Endothelial cell of umbilical vein (primary cell): Measurements from ENCODE around the gene ZFYVE16.

Source experiments
- EZH2 ChIP-seq: IDR thresholded peaks from 2 replicates; pipeline ENCODE4 v1.6.1; 2012; ENCODE audit warnings: borderline replicate concordance, low read depth, mild to moderate bottlenecking, moderate library complexity, low read length, inconsistent platforms; ENCODE audit not compliant: severe bottlenecking
- JUN ChIP-seq: IDR thresholded peaks from 2 replicates; pipeline ENCODE4 v1.6.1; 2011; ENCODE audit warnings: borderline replicate concordance, low read depth; ENCODE audit not compliant: insufficient read length, insufficient read depth
- POLR2AphosphoS5 ChIP-seq: IDR thresholded peaks from 2 replicates; pipeline ENCODE4 v1.6.1; 2012; ENCODE audit warnings: low read depth, mild to moderate bottlenecking, control low read depth, low read length, moderate library complexity; ENCODE audit not compliant: insufficient read depth
- TF ChIP-seq, protein P1 (sequence below), 2 donors: IDR thresholded peaks; 1 replicate in 1 of 2; 2 replicates in 1 of 2; pipeline ENCODE4 v1.5.1; 2011; ENCODE audit warnings: low read length in 2 of 2, mild to moderate bottlenecking in 2 of 2, moderate library complexity in 2 of 2, control low read depth in 1 of 2, inconsistent platforms in 1 of 2, low read depth in 1 of 2; ENCODE audit not compliant: insufficient read depth in 1 of 2; ENCODE audit errors: extremely low read depth in 1 of 2

DNA sequence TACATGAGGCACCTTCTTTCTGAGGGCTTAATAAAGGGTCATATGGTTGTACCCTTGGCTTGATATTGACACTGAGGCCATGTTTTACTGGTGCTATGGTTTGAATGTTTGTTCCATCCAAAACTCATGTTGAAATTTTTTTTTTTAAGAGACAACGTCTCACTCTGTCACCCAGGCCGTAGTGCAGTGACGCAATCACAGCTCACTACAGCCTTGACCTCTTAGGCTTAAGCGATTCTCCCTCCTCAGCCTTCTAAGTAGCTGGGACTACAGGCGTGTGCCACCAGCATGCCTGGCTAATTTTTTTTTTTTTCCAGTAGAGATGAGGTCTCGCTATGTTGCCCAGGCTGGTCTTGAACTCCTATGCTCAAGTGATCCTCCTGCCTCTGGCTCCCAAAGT lies 101.0 kb downstream of the ZFYVE16 start:
- no peak for TF ChIP-seq POLR2AphosphoS5
- TF ChIP-seq JUN, result no peak
- no peak for TF ChIP-seq EZH2
- TF ChIP-seq, protein P1, sequence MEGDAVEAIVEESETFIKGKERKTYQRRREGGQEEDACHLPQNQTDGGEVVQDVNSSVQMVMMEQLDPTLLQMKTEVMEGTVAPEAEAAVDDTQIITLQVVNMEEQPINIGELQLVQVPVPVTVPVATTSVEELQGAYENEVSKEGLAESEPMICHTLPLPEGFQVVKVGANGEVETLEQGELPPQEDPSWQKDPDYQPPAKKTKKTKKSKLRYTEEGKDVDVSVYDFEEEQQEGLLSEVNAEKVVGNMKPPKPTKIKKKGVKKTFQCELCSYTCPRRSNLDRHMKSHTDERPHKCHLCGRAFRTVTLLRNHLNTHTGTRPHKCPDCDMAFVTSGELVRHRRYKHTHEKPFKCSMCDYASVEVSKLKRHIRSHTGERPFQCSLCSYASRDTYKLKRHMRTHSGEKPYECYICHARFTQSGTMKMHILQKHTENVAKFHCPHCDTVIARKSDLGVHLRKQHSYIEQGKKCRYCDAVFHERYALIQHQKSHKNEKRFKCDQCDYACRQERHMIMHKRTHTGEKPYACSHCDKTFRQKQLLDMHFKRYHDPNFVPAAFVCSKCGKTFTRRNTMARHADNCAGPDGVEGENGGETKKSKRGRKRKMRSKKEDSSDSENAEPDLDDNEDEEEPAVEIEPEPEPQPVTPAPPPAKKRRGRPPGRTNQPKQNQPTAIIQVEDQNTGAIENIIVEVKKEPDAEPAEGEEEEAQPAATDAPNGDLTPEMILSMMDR (IDR thresholded peaks at IDR 0.05; ENCODE audit: extremely low read depth in 1 of 2, insufficient read depth in 1 of 2, low read depth in 1 of 2, low read length in 2 of 2), result no peak
